ENCODE data around the gene ADAM12.

Gene ADAM12

DNA sequence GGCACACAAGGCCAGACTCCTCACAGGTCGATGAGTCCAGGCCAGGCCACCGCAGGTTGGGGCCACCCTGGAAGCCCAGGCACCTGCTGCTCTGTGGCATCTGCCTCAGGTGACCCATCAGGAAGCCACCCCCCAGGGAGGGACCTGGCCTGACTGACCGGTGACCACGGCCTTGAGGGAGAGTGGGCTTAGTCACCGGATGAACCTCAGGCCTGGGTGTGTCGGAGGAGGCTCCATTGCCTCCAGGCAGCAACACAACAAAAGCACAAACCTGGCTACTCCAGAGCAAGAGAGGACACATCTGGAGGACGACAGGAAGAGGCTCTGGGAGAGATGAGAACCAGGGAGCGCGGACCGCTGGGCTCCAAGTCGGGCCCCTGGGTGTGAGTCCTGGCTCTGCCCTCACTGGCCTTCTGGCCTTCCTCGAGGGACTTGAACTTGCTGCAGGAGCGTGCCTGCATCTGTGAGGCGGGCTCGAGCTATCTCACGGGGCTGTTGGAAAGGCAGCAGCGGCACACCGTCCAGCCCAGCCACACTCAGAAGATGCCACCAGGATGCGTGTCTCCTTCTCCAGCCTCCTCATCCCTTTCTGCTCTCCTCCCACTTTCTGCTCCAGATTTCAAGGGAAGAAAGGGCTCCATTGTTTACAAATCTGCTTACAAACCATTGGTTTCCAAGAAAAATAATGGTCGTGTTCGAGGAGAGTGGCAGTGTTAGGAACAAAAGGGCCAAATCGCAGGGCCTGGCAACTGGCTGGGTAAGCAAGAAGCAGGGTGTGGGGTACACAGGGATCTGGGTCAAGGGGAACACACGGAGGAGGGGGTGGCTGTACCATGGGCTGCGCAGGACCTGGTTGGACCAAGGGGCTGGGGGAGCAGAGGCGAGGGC is 152.9 kb downstream of the ADAM12 start:
- no peak for DNase-seq (ENCODE audit: low spot score)

- DNase-seq (ENCODE audit: low spot score) = no peak
Measured at GRCh38 chr10:126234630-126235029, 153.6 kb downstream of the ADAM12 start.

- DNase-seq (ENCODE audit: low spot score) = no peak
Measured at GRCh38 chr10:126233182-126234148, 154.8 kb downstream of the ADAM12 start.

- DNase-seq (ENCODE audit: low spot score) = no peak
Measured at GRCh38 chr10:126230587-126230986, 157.7 kb downstream of the ADAM12 start.

DNA sequence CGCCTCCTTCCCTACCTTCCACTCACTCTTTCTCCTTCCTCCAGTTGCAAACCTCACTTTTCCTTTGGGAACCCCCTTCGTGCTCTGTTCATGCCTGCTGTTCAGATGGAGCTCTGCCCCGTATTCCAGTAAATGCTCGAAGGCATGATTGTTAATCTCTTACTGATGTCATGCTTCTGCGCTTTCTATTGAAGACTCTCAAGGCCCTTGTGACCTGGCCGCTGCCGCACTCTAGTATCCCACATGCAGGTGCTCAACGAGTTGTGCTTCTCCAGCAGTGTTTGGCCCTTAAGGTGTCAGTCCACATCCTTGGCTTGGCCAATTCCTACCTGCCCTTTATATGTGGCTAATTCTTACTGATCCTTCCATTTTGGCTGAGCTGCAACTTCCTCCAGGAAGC is 158.6 kb downstream of the ADAM12 start:
- DNase-seq (ENCODE audit: low spot score) = no peak

- DNase-seq (ENCODE audit: low spot score) = no peak
Measured at GRCh38 chr10:126227762-126228134, 160.5 kb downstream of the ADAM12 start.

- no peak for DNase-seq (ENCODE audit: low spot score)
Measured at GRCh38 chr10:126226988-126227761, 161.1 kb downstream of the ADAM12 start.

DNA sequence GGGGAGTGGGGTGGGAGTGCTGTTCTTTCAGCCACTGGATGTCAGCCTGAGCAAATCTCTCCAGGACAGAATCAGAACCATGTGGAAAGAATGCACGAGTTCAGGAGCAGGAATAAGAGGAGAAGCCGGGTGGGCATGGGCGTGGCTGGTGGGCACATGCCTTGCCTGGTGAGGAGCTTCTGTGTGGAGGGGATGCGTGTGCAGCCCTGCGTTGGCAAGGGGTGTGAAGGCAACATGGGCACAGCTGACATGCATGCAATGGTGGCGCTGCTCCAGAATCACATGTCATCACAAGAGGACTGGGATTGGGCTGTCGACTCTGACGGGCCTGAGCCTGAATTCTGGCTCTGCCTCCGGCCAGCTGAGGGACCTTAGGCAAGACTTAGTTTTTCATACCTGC is 162.1 kb downstream of the ADAM12 start:
- no peak for DNase-seq (ENCODE audit: low spot score)

DNA sequence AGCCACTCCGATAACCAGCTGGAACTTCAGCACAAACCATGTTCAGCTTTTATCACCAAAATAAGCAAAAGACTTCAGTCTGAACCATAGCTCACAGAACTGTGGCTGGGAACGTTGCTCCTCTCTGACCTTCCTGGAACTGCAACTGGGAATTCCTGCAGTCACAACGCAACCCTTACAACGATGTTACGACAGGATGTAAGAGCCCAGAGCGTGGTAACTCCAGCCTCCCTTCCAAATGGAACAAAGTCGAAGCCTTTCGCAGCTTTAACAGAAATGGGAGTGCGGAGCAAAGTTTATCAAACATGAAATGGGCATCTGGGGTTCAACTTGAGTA is 162.6 kb downstream of the ADAM12 start:
- DNase-seq (ENCODE audit: low spot score) = no peak

DNA sequence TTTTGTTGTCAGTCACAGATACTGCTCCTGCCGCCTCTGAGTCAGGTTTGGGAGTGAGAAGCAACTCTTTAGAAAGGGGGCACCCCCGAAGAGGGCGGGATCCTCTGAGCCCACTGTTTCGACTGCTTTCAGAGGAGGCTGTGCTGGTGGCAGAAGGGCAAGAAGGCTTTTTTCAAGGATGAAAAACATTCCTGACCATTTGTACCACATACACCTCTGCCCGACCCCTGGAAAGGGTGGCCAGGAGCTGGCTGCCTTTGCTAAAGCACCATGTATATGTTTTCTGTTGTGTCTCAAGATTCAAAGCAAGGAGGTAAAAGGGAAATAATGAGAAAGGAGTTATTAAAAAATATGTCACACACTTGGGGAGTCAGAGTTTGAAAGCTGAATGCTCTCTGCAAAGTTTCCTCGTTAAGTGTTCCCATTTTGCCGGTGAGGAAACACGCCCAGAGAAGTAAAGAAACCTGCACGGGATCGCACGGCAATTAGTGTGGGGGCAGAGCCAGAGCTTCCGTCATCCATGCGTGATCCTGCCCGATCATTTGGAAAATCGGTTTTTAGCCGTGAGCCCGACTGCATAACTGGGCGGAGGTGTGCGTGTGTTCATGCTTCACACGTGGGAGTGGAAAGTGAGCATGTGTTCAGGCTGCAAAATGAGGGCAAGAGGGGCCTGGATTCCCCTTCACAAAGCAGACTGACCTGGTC is 163.2 kb downstream of the ADAM12 start:
- no peak for DNase-seq (ENCODE audit: low spot score)

DNA sequence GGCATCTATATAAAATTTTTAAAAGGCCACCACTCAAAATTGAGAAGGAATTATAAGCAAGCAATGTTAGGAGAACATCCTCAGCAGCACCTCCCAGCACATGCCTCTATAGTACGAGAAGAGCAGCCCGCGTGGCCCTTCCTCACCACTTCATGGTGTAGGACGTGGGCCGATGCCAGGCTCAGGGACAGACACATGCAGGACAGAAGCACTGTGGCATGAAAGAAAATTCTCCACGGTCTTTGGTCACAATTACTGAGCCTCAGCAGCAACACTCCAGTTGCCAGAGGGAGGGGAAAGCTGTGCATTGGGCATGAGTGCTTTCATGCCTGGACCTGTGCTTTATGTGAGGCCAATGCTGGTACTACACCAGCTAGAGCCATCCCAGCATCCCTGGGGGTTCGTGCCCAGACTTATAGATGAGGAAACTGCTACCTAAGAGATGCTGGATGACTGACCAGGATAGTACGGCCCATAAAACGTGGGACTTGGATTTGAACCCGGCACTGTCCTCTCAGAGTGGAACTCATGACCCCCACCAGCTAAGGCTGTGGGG is 164.7 kb downstream of the ADAM12 start:
- DNase-seq (ENCODE audit: low spot score) = no peak

DNA sequence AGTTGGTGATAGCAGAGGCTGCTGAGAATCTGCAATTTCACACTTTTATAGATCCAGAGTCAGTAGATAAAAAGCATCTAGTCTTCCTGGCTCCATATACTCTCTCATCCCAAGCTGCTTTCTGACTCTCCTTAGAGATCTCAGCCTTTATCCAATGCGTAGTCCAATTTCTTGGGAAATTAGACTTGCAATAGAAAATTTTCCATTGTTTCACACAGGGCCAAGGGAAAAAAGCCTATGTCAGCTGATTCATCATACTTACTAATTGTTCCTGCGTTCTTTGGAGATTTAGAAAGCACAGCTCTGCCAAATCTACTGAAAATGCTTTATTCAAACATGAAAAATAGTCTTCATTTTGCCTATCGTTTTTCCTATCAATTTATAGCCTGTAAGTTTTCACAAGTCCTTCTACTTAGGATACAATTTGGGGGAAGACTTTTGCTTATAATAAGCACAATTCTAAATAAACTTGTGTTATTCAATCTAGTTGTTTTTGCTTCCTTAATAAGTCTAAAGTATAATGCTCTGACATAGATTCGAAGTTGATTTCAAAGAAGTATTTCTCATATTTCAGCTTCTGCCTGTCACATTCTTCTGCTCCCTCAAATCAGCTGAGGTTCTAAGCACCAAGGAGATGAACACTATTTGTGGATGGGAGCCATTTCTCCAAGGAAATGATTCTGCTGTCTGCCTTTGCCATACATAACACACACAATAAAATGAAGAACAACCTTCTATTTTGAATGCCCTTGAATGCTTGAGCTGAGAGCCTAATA is 165.4 kb downstream of the ADAM12 start:
- DNase-seq (ENCODE audit: low spot score) = no peak

- no peak for DNase-seq (ENCODE audit: low spot score)
Measured at GRCh38 chr10:126221874-126222273, 166.4 kb downstream of the ADAM12 start.

DNA sequence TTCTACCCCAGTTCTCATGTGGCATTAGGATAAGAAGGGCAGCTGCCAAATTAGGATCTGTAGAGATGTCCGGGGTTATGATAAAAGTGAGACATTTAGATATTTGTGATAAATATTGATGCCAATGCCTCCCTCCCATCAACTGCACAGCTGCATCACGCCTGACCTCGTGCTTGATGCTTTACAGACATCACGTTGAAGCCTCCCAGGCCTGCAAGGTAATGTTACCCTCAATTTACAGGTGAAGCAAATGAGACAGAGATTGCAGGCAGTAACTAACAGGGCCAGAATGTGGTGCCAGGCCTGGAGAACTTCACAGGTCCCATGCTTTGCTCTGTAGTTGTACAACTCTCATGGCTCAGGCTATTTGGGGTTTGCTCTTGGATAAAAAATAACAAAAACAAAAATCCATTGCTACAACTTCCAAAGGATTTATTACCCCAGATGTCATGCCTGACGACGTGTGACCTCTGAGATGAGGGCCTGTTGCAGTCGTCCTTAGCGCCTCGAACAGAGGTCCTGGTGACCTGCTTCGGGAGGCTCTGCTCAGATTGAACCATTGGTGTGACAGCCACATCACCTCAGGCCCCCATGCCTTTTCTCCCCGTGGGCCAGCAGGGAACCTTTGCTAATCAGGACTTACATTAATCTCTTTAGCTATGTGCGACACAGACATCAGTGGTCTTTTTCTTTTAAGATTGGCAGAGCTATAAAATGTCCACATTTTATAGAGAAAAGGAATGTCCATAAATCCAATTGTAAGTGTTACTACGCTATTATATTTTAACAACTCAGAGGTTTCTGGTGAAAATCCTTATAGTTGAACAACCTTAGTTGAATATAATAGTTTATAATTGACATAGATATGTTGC is 169.3 kb downstream of the ADAM12 start:
- no peak for DNase-seq (ENCODE audit: low spot score)

- DNase-seq (ENCODE audit: low spot score) = no peak
Measured at GRCh38 chr10:126218174-126218573, 170.1 kb downstream of the ADAM12 start.

DNA sequence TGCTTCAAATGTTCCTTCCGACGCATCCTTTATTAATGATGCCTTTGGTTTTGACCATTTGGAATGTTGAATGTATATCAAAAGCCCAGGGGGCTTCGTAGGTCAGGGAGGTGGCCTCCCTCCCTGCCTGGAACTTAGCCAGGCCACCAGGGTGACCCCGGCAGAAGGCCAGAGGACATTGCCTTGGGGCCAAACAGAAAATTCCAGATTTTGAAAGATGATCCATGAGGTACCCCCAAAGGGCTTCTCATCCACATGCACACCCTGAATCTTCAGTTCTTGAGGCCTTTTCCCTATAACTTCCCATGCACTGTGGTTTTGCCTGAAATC is 171.7 kb downstream of the ADAM12 start:
- DNase-seq (ENCODE audit: low spot score) = no peak

- DNase-seq (ENCODE audit: low spot score) = no peak
Measured at GRCh38 chr10:126215746-126216631, 172.3 kb downstream of the ADAM12 start.

DNA sequence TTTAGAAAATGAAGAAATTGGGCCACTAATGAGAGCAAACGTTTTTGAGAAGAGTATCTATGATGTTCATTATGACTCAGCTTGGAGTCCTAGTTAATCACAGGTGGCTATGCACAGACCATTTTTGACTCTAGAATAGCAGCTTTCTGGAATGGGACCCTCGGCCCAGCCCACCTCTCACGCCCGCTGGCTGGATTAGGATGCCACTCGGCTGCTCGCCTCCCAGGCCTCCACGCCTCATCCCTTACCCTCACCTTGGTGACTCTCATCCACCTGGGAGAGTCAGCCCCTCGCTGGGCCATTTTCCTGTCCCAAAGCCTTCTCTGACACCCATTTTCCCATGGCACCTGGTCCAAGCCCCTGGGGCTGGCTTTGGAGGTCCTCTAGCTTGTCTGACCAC is 173.6 kb downstream of the ADAM12 start:
- DNase-seq (ENCODE audit: low spot score) = no peak

- no peak for DNase-seq (ENCODE audit: low spot score)
Measured at GRCh38 chr10:126214021-126214420, 174.3 kb downstream of the ADAM12 start.
